HG02623 (cell line): ENCODE results near the gene SLC6A6.
"Not testable (repeated sequence)": the region's sequence is repeated elsewhere in the genome, so short reads cannot be mapped to it uniquely, and the experiment has no call there.

ENCODE experiments used
- ATAC-seq: cut with Tn5 transposase; IDR thresholded peaks from one replicate; pipeline ENCODE4 v1.9.1; 2021; ENCODE audit warnings: moderate library complexity; ENCODE audit not compliant: unreplicated experiment

Gene SLC6A6

DNA sequence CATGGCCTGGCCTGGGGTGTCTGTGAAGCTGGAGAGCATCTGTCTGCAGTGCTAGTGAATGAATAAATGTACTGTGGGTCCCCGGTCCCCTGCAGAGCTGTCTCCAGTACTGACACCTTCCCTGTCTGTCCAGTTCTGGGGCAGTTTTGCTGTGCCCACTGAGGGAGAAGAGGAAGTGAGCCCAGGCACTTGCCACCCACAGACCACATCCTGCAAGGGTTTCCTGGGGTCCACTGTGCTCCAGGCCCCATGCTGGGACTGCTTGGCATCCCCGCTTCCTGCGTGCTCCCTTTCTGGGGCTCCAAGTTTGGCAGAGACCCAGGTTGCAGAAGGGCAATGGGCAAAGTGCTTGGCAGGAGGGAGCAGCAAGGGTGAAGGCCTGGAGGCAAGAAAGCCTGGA lies 4.9 kb upstream of the SLC6A6 start:
- ATAC-seq = no peak

- no peak for ATAC-seq
These were observed 4.2 kb upstream of the SLC6A6 start for GRCh38 chr3:14397940-14398796.

DNA sequence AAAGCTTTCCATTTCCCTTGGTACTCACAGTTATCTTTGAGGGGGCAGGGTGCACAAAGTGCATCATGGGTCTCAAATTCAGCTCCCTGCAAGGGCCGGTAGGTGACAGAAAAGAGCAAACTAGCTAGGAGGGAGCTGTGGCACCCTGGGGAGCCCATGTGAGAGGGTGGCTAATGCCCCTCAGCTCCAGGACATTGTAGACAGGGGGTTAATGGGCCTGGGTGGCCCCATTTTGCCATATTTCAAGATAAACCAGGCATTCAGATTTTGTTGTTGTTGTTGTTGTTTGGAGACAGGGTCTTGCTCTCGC lies 3.7 kb upstream of the SLC6A6 start:
- ATAC-seq = no peak

DNA sequence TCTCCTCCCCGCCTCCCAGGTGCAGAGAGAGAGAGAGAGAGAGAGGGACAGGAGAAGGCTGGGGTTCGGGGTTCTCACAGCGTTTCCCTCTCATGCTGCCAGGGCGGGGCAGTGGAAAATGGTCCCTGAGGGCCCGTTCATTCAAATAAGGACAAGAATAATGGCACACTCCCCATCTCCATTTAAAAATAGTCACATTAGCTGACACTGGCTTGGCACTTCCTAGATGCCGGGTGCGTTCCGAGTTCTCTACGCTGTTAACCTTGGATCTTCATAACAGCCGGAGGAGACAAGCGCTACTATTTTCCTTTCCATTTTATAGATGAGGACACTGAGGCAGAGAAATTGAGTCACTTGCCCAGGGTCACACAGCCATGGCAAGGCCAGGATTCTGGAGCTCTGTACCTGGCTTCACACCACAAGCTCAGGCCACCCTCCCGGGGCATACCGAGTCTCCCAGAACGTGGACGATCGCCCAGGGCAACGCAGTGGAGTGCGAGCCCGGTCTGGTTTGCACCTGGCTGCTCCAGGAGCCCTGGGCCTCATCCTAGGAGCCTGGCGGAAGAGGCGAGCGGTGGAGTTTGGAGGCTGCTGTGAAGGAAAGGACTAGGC lies 608 bp upstream of the SLC6A6 start:
- peak; percentile 1 for ATAC-seq

DNA sequence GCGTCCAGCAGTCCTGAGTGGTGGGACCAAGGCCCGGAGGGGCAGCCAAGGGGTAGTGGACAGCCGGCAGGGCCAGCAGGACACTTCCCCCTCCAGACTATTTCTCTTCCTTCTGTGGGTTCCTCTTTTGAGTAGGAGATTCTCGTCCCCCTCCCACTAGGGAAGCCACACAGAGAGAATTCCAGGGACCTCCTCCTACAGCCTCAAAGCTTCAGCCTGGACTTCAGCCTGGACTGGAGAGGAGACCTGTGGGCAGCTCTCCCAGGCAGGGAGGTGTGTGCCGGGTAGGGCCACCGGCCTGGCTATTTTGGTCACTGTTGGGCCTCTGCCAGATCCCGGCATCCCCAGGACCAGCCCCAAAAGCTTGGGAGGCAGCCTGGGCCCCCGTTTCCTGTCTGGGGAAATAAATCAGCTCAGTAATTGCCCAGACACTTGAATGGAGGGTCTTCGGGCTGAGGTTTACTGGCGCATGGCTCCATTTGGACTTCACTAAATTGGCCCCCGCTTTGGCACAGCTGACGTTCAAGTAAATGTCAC lies 1.3 kb downstream of the SLC6A6 start:
- ATAC-seq = no peak

GRCh38 chr3:14404186-14404585 lies 1.8 kb downstream of the SLC6A6 start:
- no peak for ATAC-seq

- no peak for ATAC-seq
These were observed 2.4 kb downstream of the SLC6A6 start for GRCh38 chr3:14404631-14405359.

- ATAC-seq = no peak
These were observed 3.2 kb downstream of the SLC6A6 start for GRCh38 chr3:14405360-14406238.

GRCh38 chr3:14406336-14406735 lies 3.9 kb downstream of the SLC6A6 start:
- ATAC-seq = no peak

DNA sequence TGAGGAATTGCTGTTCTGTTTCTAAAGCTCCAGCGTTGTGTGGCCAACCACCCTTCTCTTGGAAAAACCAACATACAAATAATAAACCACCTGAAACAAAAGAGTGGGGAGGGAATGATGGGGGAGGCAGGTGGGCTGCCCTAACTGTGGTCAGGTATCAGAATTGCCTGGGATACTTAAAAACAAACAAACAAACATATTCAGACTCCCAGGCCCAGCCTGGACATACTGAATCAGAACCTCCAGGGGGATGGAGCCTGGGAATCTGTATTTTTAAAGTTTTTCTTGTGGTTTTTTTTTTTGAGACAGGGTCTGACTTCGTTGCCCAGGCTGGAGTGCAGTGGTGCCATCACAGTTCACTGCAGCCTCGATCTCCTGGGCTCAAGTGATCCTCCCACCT lies 4.4 kb downstream of the SLC6A6 start:
- ATAC-seq = no peak

DNA sequence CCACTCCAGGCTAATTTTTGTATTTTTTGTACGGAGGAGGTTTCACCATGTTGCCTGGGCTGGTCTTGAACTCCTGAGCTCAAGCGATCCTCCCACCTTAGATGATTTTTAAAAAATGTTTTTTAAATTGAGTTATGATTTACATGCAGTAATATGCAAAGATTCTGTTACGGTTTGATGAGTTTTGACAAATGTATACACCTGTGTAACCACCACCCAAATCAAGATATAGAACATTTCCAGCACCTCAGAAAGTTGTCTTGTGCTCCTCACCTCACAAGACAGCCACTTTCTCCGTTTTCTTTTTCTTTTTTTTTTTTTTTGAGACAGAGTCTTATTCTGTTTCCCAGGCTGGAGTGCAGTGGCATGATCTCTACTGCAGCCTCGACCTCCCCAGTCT lies 4.8 kb downstream of the SLC6A6 start:
- ATAC-seq = no peak

DNA sequence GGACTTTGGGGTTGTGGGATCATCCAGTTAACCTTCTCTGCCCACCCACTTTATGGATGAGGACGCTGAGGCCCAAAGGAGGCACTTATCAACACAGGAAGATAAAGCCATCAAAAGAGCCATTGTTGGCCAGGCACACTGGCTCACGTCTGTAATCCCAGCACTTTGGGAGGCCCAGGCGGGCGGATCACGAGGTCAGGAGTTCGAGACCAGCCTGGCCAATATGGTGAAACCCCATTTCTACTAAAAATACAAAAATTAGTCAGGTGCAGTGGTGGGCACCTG lies 7.3 kb downstream of the SLC6A6 start:
- not testable (repeated sequence) for ATAC-seq

- ATAC-seq = no peak
These were observed 7.7 kb downstream of the SLC6A6 start for GRCh38 chr3:14410106-14410502.

- no peak for ATAC-seq
These were observed 8.2 kb downstream of the SLC6A6 start for GRCh38 chr3:14410503-14411165.

- ATAC-seq = no peak
These were observed 8.7 kb downstream of the SLC6A6 start for GRCh38 chr3:14411166-14411526.

DNA sequence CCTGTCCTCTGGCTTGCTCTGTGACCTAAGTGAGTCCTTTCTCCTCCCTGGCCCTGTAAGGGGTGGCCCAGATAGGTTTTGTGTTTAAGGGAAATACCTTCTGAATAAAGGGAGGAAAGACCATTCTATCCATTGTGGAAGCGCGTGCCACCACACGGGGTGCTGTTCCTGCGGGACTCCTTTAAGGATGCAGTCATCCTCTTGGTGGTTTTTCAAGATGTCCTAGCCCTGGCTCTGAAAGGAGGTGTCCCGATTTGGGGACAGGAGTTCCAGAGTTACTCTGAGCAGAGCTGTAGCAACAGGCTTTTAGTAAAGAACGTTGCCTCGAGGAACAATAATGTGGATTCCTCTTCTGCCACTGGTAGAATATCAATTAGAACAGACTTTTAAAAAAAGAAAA lies 9.6 kb downstream of the SLC6A6 start:
- no peak for ATAC-seq

GRCh38 chr3:14412831-14413380 lies 10.5 kb downstream of the SLC6A6 start:
- ATAC-seq = no peak

DNA sequence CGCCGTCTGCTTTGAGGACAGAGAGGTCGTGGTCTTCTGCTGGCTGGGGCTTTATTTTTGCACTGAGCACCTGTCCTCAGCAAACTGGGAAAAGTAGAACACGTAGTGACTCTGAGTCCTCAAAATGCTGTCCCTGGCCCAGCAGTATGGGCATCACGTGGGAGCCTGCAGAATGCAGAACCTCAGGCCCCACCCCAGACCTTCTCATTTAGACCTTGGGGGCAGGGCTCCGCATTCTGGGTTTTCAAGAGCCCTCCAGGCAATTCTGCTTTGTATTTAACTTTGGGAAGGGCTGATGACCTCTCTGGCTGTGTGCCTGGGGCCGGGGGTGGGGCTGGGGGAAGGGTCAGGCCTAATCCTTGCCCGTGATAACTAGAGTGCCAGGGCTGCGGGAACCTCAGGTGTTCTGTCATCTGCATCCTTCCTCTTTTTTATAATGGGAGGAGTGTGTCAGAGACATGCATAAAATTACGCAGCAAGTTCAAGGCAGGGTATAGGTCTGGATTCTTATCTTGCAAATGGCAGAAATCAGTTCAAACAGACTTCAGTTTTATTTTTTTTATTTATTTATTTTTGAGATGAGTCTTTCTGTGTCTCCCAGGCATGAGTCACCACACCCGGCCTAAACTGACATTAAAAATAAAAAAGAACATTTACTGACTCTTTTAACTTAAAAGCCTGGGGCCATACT lies 11.1 kb downstream of the SLC6A6 start:
- no peak for ATAC-seq

GRCh38 chr3:14414846-14415464 lies 12.5 kb downstream of the SLC6A6 start:
- no peak for ATAC-seq
